GM19023 (cell line): Measurements from ENCODE around the gene S100A5.

Experiments used
- ATAC-seq: cut with Tn5 transposase; IDR thresholded peaks from one replicate; pipeline ENCODE4 v1.9.1; 2021; ENCODE audit warnings: mild to moderate bottlenecking, moderate library complexity; ENCODE audit not compliant: unreplicated experiment

S100A5 gene

DNA sequence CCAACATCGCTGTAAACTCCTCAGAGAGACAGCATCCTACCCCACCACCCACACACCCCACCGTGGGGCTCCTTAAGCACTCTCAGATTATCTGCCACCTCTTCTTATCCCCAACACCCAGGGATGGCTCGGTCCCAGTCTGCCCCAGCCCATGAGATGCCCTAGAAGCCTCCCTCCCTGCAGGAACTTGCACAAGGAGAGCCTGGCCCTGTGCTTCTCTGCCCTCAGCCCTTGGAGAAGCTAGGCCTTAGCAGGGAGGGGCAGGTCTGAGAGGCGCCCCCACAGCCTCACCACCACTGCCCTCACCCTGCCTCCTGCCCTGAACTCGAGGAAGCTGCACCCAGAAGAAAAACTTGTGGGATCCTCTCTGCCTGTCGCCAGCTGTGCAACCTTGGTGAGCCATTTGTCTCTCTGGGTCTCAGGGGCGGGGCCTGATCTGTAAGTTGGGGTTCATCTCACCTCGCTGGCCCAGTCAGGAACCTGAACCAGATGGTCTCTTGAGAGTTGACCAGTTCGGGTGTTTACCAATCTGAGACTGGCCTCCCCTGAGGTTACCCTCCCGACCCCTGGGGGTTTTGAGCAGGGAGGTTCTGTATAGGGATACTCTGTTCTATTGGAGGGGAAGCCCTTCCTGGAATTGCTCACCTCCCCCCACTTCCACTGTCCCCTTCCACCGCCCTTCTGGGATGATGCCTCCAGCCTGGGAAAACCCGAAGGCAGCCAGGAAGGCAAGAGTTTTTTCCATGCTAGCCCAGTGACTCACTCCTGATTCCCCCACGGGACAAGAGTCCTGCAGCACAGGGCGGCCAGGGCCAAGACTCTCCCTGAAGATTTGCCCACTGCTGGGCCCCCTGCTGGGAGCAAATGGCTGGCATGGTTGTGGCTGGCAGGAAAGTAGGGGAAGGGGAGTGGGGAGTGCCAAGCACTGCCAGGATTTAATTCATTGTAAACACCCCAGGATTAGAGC, 8.3 kb upstream of the S100A5 start, which contains the start of gene S100A3:
Gene S100A3 (minus strand): TSS at position 537 of the 967 bp plus-strand sequence. CDS start 773 bp downstream, outside the sequence.
- no peak for ATAC-seq

DNA sequence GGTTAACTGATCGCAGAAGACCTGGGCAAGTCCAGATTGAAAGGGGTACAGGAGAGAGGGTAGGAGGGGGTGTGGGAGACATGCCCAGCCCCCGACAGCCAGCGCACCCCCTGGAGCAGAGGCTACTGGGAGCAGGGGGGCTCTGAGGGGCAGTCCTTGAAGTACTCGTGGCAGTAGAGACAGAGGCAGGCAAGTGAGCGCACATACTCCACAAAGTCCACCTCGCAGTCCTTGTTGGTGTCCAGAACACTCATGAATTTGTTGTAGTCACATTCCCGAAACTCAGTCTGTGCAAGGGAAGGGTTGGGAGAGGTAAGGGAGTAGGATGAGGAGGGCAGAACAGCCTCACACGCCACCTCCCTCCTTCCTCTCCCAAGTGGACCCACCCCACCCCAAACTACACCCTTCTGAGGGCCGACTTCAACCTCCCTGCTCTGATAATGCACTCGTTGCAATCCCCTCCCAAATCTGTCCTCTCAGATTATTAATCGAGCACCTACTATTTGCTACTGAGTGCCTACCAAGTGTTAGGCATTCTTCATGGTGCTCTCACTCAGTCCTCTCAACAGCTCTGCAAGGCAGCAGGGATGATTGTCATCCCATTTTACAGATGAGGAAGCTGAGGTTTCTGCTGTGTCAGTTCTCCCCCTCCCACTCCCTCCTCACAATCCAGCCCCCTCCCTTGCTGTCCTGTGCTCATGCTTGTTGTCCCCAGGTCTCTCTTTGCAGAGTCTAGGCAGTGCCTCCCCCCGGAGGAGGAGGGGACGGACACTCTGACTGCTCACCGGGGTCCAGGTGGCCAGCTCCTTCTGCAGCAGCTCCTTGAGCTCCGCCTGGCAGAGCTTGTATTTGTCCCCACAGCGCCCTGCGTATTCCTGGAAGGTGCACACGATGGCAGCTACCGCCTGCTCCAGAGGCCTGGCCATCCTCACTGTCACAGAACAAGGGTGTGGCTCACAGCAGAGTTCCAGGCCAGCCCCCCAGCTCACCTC, 7.1 kb upstream of the S100A5 start:
- ATAC-seq: no peak

DNA sequence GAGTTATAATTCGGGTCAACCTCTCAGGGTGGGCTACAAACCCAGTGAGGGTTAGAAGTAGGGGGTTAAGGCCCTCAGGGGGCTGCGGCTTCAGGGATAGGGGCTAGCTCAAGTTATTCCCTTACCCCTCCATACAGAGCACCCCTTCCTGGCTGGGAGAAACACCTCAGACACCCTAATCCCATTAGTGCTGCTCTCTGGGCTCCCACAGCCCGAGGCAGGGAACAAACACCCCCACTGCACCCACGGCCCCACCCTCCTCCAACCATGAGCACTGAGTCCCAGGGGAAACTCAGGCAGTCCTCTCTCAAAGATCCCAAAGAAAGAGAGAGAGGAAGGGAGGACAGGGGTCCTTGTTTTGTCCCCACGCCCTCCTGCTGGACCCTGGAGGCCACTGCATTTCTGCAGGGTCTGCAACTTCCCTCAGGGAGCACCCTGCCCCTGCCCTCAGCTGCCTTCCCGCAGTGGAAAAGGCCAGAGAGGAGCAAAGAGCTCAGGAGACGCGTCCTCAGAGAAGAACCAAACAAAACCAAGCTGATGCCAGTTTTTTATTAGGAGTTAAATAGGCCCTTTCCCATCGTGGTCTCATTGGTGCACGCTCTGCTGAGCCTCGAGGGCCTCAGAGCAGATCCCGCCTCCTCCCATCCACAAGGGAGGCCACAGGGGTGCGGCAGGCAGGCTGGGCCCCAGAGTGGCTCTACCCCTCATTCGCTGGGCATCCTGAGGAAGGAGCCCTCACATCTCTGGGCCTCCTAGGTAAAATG, 6.2 kb upstream of the S100A5 start:
- ATAC-seq: no peak

DNA sequence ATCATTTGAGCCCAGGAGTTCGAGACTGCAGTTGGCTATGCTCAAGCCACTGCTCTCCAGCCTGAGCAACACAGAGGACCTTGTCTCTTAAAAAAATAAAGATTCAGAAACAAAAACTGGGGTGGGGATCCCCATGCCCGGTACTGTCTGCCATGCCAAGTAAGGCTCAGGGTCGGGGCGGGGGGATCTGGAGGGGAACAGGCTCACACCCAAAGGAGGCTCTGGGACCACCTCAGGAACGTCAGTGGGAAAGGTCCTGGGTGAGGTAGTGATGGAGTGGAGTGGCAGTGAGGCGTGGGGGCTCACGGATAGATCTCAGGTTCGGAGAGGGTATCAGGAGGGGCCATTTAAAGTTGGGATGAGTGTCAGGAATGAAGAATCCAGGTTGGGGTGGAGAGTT, 5.6 kb upstream of the S100A5 start:
- ATAC-seq: no peak

DNA sequence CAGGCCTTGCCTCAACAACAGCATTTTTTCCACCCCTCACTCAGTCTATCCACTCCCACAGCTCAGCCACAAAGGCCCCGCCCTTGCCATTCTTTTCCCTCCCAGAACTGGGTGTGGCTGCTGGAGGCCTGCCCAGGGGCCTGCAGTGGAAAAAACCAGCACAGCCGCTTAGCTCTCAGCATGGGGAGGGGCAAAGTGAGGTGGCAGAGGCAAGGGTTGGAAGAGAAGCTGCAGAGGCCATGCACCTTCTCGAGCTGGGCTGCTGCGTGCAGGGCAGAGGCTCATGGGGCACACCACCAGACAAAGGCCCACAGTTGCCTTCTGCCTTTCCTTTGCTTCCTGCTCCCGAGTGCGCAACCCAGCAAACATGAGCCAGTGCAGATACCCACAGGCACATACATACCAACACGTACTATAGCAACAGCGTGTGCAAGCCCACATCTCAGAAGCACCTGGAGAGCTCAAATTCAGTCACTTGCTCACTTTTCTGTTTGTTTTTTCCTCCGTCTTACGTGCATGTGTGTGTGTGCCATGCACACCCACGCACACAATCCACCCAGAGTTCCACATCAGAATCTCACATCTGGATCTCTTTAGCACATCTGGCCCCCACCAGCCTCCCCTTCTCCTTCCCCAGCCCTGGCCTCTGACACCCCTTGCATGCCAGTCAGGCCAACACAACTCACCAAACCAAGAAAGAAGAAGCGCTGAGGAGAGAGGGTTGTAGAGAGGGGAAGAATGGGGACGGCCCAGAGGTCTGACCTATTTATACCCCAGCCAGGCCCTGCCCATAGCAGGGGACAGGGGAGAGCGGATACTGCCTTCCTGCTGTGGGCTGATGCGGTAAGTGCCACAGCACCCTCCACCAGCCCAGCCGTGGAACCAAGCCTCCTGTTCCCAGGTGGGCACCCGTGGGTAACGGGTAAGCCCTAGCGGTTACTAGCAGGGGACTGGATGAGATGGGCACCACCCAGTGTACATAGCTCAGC, 4.6 kb upstream of the S100A5 start, which contains the start of gene S100A4:
Gene S100A4 (minus strand): TSS at position 740 of the 989 bp plus-strand sequence. CDS start 1,012 bp downstream, outside the sequence.
- peak; percentile 50 for ATAC-seq

DNA sequence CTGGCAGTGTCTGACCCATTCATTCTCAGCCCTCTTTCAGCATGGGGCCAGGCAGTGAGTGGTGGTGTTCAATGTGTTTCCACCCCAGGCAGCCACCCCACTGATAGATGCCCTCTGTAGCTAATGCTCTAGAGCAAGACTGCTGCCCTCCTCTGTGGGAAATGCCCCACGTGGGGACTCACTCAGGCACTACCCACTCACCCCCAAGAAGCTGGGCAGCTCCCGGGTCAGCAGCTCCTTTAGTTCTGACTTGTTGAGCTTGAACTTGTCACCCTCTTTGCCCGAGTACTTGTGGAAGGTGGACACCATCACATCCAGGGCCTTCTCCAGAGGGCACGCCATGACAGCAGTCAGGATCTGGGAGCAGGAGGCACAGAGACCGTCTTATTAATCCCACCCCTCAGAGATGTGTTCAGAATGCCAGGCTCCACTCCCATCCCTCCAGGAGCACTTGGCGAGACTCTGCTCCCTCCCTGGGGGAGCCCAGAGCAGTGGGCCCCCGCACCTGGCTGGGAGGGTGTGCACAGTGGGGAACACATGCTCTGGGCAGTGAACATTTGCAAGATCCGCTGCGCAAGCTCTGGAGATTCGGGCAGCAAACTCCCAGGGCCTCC, 3.8 kb upstream of the S100A5 start:
- ATAC-seq: no peak

DNA sequence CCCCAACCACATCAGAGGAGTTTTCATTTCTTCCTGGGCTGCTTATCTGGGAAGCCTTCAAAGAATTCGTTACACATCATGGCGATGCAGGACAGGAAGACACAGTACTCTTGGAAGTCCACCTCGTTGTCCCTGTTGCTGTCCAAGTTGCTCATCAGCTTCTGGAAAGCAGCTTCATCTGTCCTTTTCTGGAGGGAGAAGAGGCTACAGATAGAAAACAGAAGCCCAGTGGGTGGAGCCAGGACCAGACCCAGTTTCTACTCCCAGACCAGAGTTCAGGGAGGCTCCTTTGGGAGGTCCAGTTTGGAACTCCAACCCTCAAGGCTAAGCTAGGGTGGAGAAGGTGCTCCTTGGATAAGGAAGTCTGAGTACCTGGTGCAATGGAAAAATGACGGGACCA, 3.0 kb upstream of the S100A5 start:
- no peak for ATAC-seq

DNA sequence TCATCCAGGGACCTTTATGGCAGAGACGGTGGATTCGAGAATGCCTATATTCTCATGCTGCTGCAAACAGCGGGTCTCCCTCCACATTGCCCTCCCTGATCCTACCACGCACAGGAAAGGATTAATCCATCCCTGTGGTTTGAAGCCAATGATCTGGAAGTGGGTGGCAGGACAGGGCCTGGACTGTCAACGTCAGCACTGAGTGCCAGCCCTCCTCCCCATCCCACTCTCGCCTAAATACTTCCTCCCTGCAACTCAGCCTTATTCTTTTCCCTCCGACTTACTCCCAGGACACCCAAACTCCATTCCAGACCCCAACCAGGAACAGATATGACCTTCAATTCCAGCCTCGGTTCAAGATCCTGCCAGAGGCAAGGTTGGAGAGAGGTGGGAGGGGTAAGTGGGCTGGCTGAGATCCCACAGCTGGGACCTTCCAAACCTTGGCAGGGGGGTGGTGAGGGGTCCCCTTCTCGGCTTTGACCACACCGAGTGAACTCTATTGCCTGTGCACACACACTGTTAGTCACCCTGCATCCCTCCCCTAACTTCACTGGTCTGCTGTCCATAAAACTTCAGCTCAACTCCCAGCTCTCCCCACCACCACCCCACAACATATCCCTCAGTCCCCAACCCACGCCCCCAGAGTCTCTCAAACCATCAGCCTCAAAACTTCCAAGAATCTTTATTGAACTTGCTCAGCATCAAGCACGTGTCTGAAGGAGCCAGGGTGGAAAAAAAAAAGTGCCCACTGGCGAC, 2.4 kb upstream of the S100A5 start:
- ATAC-seq: no peak

DNA sequence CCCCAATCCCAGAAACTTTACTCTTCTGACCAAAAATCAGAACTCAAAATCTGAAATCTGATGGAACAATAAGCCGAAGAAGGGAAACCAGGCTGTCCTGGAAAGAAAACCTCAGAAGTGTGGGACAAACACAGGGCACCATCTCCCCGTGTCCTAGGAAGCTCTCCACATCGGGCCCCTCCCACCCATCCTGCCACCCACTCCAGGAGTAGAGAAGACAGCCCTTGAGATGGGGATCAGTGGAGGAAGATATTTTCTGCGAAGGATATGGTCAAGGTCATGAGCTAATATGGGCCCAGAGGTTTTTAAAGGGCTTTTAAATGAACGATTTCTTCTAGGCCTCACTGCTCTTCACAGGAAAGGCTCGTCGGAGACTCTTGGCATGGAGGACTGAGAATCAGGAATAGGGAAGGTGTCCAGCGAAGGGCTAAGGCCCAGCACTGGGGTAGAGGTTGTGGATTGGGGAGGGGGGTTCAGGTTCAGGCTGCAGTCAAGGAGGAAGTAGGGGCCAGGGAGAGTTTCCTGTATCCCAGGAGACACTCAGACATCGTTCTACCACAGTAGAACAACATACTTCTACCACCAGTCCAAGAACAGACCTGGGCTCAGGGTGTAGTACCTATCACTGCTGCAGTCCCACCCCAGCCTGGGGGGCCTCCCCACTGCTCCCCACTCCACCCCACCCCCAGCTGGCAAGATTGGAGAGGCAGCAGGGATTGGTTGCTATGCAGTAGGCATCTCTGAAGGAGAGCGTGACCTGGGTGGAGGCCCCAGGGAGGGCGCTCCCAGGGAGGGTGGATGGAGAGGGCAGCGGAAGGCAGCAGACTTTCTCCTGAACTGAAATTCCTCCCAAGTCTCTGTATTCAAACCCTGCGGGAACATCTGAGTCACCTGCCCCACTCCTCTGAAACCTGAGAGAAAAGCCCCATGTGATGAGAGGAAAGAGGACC, 1.2 kb upstream of the S100A5 start:
- ATAC-seq: no peak

DNA sequence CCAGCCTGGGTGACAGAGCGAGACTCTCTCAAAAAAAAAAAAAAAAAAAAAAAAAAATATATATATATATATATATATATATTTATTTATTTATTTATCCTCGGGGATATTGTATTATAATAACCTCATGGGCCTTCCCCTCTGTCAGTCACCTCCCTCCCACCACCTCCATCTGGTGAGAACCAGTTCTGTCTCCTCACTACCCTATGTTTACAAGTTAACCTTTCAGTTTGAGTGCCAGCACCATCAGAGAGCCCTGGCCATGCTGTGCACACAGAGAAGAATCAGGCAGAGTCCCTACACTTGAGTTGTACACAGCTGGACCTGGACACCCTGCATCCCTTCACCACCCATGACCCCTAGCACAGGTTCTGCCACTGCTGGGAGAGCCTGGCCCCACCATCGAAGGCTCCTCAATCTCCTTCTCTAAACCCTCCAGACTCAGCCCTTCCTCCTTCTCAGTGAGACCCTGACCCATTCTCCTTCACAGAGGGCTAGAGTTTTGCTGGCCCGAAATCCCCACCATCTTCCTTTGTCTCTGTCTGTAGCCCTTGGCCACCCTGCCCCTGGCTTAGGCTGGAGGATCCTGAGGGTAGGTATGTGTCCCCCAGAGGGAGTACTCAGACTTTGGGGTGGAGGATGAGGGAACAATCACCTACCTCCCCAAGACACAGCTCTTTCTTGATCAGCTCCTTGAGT, 1.2 kb downstream of the S100A5 start:
- no peak for ATAC-seq

DNA sequence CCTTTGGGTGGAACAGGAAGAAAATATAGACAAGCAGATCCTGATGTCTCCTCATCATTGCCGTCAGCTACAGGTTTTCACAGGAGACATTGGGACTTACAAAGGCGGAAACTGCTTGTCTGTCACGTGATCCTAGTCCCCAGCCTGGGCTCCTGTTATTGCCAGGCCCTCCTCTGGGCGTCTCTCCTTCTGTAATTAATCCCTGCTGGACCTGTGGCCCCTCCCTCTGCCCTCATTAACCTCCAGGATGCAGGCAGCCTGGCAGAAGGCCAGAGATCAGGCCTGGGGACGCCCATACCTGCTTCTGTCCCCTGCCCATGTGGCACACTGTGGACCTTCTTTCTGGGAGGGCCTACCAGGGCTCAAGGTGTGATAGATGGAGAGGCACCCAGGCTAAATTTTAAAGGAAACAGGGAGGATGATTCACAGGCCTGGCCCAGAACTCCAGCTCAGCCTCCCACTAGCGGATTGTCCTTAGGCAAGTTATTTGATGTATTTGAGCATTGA, 2.4 kb downstream of the S100A5 start:
- ATAC-seq: no peak

DNA sequence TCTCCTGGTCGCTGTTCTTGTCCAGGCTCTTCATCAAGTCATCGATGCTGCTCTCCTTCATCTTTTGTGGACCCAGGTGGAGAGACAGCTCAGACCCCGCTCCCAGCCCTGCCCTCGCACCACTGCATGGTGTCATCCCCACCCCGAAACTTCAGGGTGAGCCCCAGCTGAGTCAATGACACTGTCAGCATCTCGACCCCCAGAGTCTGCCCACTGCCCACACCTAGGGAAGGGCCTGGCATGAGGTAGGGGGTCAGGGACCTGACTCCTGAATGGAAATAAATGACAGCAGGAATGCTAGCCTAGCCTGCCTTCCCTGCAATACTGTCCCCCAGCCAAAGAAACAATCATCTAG, 3.4 kb downstream of the S100A5 start:
- no peak for ATAC-seq

DNA sequence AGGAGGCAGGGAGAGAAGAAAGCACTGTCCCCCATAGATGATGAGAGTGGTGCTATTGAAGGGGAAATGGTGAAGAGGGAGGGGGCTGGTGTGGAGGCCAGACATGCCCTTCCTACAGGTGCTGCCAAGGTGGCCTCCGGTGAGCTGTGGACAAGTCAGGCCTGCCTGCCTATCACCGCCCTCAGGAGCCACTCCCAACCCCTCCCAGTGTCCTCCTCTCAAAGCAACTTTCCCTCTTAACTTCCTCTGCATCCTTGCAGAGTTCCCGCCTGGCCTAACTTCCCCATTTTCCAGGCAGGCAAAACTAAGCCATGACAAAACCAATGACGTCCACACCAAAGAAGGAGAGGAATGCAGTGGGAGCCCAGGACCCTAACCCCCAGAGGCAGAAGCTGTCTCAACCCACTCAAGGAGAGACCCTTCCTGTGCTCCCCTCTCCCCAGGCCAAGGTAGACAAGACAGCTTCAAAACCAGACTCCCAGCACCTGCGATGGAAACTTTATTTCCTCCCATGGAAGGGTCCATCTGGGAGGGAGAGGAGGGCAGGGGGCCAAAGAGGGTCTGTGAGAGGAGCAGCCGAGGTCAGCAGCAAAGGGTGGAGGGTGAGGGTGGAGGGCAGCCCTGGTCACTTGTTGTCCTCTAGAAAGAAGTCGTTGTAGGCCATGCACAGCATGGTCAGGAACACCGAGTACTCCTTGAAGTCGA, 3.9 kb downstream of the S100A5 start:
- no peak for ATAC-seq

DNA sequence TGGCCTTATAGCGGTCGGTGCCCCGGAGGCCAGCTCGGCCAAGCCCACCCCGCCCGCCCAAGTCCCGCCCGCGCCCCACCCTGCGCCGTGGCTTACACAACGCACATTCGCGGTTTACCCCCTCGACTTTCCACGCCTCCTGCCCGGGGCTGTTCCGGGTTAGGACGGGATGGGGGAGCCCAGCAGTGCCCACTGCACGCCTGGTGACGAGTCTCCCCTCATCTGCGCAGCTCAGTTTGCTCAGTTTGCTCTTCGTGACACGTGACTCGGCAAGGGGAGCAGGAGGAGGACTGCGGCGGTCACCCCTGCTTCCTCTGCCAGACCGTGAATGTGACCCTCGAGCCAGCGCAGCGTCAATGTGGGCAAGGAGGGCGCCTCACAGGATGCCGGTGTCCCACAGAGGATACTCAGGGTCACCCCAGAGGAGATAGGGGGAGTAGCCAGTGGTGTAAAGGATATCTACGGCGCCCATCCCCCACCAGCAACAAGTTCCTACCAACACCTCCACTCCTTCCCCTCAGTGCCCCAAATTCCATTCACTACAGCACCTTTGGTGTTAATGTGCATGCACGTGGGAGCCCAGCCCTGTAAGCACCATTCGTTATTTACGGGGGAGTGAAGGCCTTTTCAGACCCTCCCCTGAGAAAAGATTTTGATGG, 4.6 kb downstream of the S100A5 start:
- ATAC-seq: no peak
